ENCODE data around the gene ARHGAP6. TPM values are rescaled to one million over a fixed set of nuclear protein-coding genes. Genes with fewer than 3 reads are reported as not detected.

ARHGAP6 gene
- total RNA-seq, 1 experiment from 2014 or later: 0.07 TPM

- H3K27ac ChIP-seq (ENCODE audit: insufficient read length, low read depth, low read length): no peak overlapping the region
- H3K4me2 ChIP-seq (ENCODE audit: insufficient read depth, insufficient read length, low read length): no peak overlapping the region
- peaks cover 48 to 50% of the 10 kb centered on the region in 2 experiments for H3K9me3 Mint-ChIP-seq
- H3K79me2 ChIP-seq (ENCODE audit: insufficient read depth, low read length): no peaks in the 10 kb centered on the region
- H4K91ac ChIP-seq (ENCODE audit: insufficient read length, low read depth, low read length): no peak overlapping the region
- no peak overlapping the region for H3K9ac ChIP-seq (ENCODE audit: extremely low read depth, insufficient read length, low read length)
- H2BK120ac ChIP-seq (ENCODE audit: low read depth, low read length, poor library complexity, severe bottlenecking): no peak overlapping the region
- no peaks in the 10 kb centered on the region for H4K20me1 ChIP-seq (ENCODE audit: control insufficient read depth, insufficient read depth, insufficient read length)
- no peak overlapping the region for H3K23ac ChIP-seq (ENCODE audit: insufficient read length, low read depth, low read length)
- H3K9me3 ChIP-seq (ENCODE audit: control insufficient read depth, low read depth, low read length): no peaks in the 10 kb centered on the region
- no peak overlapping the region for H3K4me3 Mint-ChIP-seq
- peaks cover 2% of the 10 kb centered on the region; the same call in 1 of the 2 replicates for H3K27me3 Mint-ChIP-seq (ENCODE audit: low read depth)
- no peaks in the 10 kb centered on the region for H3K36me3 Mint-ChIP-seq (ENCODE audit: insufficient read depth in 1 of 3, low read depth in 3 of 3)
- no peak overlapping the region for H2AK5ac ChIP-seq (ENCODE audit: insufficient read length, low read length)
- H3K27me3 ChIP-seq (ENCODE audit: insufficient read depth, low read length): no peaks in the 10 kb centered on the region
- H3K23me2 ChIP-seq (ENCODE audit: insufficient read length, low read depth, low read length, poor library complexity, severe bottlenecking): no peaks in the 10 kb centered on the region
- no peak overlapping the region for H4K5ac ChIP-seq (ENCODE audit: insufficient read length, low read depth, low read length)
- WGBS (ENCODE audit: extremely low coverage, insufficient read length, low lambda C conversion rate): no CpG with 5 or more reads among the region's 6 CpGs
- no peak overlapping the region for H3K18ac ChIP-seq (ENCODE audit: insufficient read length, low read depth, low read length)
- H3K4ac ChIP-seq (ENCODE audit: low read depth, low read length): no peak overlapping the region
- no peak overlapping the region for H2BK5ac ChIP-seq (ENCODE audit: insufficient read length, low read length)
- H3K56ac ChIP-seq (ENCODE audit: insufficient read length, low read depth, low read length): no peak overlapping the region
- H2AFZ ChIP-seq (ENCODE audit: low read length): no peak overlapping the region
- H3T11ph ChIP-seq (ENCODE audit: low read length): no peak overlapping the region
- no peak for DNase-seq
- no peak overlapping the region for H4K8ac ChIP-seq (replicated peaks; ENCODE audit: insufficient read length, low read depth, low read length)
- H2BK20ac ChIP-seq (ENCODE audit: low read depth, low read length, poor library complexity, severe bottlenecking): no peak overlapping the region
- no peak overlapping the region for H2BK12ac ChIP-seq (ENCODE audit: insufficient read length, low read depth, low read length)
- H2BK15ac ChIP-seq (ENCODE audit: low read depth, low read length): no peak overlapping the region
- H3K14ac ChIP-seq (ENCODE audit: insufficient read depth, low read length): no peak overlapping the region
- H3K79me1 ChIP-seq (ENCODE audit: insufficient read depth, low read depth, low read length, poor library complexity, severe bottlenecking): no peaks in the 10 kb centered on the region
- TF ChIP-seq CTCF (conservative IDR thresholded peaks at IDR 0.05): no peak
- no peak overlapping the region for H3K27ac Mint-ChIP-seq
- H3K4me1 ChIP-seq (ENCODE audit: insufficient read depth, low read length): no peaks in the 10 kb centered on the region
- peaks cover 6 to 7% of the 10 kb centered on the region in 2 experiments for H3K4me1 Mint-ChIP-seq
Observed at GRCh38 chrX:11164433-11164832, 501.3 kb downstream of the ARHGAP6 start.

Data from H9 (cell line).